SK-N-MC (cell line): ENCODE measurements around the gene PCDHGA1.

Experiments
- DNase-seq: peaks from one replicate; pipeline ENCODE4 v3.0.0-alpha.2; 2011; ENCODE audit warnings: low read depth, low spot score
- H3K27ac ChIP-seq: fragments of 200-600 bp; sonication (generic); 2 replicates; pipeline ENCODE4 v1.5.1; 2016; ENCODE audit warnings: mixed run types
- H3K36me3 ChIP-seq: fragments of 200-600 bp; sonication (generic); 2 replicates; pipeline ENCODE4 v1.6.1; 2017; ENCODE audit warnings: antibody characterized with exemption, low read length, mixed read lengths; ENCODE audit not compliant: insufficient read depth
- H3K4me3 ChIP-seq: fragments of 200-600 bp; sonication (generic); 2 replicates; pipeline ENCODE4 v1.5.1; 2016
- H3K9ac ChIP-seq: fragments of 200-600 bp; sonication (generic); 2 replicates; pipeline ENCODE4 v1.8.0; 2017; ENCODE audit warnings: mixed run types, mixed read lengths; ENCODE audit not compliant: insufficient read length
- H3K9me3 ChIP-seq: fragments of 200-600 bp; sonication (generic); 2 replicates; pipeline ENCODE4 v1.6.1; 2017; ENCODE audit warnings: low read depth, mild to moderate bottlenecking, antibody characterized with exemption, low read length, moderate library complexity, mixed read lengths
- EZH2 ChIP-seq: fragments of 200-600 bp; sonication (generic); IDR thresholded peaks from one replicate; pipeline ENCODE4 v1.6.1; 2017; ENCODE audit warnings: antibody characterized with exemption
- FOXP2 ChIP-seq: optimal IDR thresholded peaks from 2 replicates; pipeline ENCODE3; 2011; ENCODE audit warnings: mild to moderate bottlenecking, moderate library complexity; ENCODE audit not compliant: insufficient read depth; ENCODE audit errors: extremely low read length, control extremely low read depth
- POLR2AphosphoS5 ChIP-seq: IDR thresholded peaks from 2 replicates; pipeline ENCODE4 v1.6.1; 2012; ENCODE audit warnings: mild to moderate bottlenecking, low read depth, low read length, borderline replicate concordance

PCDHGA1 gene

DNA sequence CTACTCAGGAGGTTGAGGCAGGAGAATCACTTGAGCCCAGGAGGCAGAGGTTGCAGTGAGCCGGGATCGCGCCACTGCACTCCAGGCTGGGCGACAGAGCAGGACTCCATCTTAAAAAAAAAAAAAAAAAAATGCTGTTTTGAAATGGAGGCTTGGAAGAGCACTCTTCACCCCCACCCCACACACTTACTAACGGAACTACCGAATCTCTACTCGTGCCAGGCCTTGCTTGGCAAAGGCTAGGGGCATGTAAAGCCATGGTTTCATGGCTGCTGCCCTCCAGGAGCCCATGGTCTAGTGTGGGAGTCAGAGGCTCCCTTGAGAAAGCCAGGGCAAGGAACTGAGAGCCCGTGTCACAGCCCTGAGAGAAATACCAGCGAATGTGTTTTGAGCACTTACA lies 179.8 kb downstream of the PCDHGA1 start:
- TF ChIP-seq EZH2, result no peak
- no peak for TF ChIP-seq FOXP2
- no peak for TF ChIP-seq POLR2AphosphoS5
- Histone ChIP-seq H3K9me3 (no peaks in the 10 kb centered on the region), H3K9ac (no peak overlapping the region), H3K27ac (peak overlapping the region; percentile 95), H3K4me3 (no peak overlapping the region), H3K36me3 (peaks cover 21% of the 10 kb centered on the region)
- DNase-seq, result no peak

- Histone ChIP-seq H3K36me3 (peaks cover 21% of the 10 kb centered on the region), H3K4me3 (no peak overlapping the region), H3K9me3 (no peaks in the 10 kb centered on the region), H3K27ac (0 out of 2 replicates have a peak overlapping the region, but pooled peaks have one; percentile 58), H3K9ac (no peak overlapping the region)
- TF ChIP-seq FOXP2 (no peak), POLR2AphosphoS5 (no peak), EZH2 (no peak)
- no peak for DNase-seq
Measured at GRCh38 chr5:141510850-141511601, 180.7 kb downstream of the PCDHGA1 start.

- Histone ChIP-seq H3K9me3 (no peaks in the 10 kb centered on the region), H3K4me3 (no peak overlapping the region), H3K27ac (peak overlapping the region; percentile 97; the same call in 1 of the 2 replicates), H3K36me3 (peaks cover 25% of the 10 kb centered on the region), H3K9ac (no peak overlapping the region)
- DNase-seq, result no peak
- no peak for TF ChIP-seq FOXP2
- TF ChIP-seq EZH2, result no peak
- TF ChIP-seq POLR2AphosphoS5, result no peak
Measured at GRCh38 chr5:141511771-141512325, 181.5 kb downstream of the PCDHGA1 start.

- no peak for DNase-seq
- Histone ChIP-seq H3K4me3 (peak overlapping the region; percentile 78), H3K27ac (peak overlapping the region; percentile 97), H3K36me3 (peaks cover 29% of the 10 kb centered on the region), H3K9ac (peak overlapping the region; percentile 20), H3K9me3 (no peaks in the 10 kb centered on the region)
- no peak for TF ChIP-seq POLR2AphosphoS5
- TF ChIP-seq FOXP2, result no peak
- TF ChIP-seq EZH2, result no peak
Measured at GRCh38 chr5:141512390-141512910, 182.1 kb downstream of the PCDHGA1 start.

- DNase-seq, result no peak
- peak overlapping the region; percentile 20 for H3K9ac ChIP-seq
- H3K27ac ChIP-seq, result peak overlapping the region; percentile 97
- TF ChIP-seq EZH2 (no peak), FOXP2 (no peak), POLR2AphosphoS5 (no peak; the same call in 1 of the 2 replicates)
- H3K4me3 ChIP-seq, result peak overlapping the region; percentile 78
- H3K36me3 ChIP-seq, result peaks cover 29% of the 10 kb centered on the region
- no peaks in the 10 kb centered on the region for H3K9me3 ChIP-seq
Measured at GRCh38 chr5:141512911-141513626, 182.8 kb downstream of the PCDHGA1 start.

DNA sequence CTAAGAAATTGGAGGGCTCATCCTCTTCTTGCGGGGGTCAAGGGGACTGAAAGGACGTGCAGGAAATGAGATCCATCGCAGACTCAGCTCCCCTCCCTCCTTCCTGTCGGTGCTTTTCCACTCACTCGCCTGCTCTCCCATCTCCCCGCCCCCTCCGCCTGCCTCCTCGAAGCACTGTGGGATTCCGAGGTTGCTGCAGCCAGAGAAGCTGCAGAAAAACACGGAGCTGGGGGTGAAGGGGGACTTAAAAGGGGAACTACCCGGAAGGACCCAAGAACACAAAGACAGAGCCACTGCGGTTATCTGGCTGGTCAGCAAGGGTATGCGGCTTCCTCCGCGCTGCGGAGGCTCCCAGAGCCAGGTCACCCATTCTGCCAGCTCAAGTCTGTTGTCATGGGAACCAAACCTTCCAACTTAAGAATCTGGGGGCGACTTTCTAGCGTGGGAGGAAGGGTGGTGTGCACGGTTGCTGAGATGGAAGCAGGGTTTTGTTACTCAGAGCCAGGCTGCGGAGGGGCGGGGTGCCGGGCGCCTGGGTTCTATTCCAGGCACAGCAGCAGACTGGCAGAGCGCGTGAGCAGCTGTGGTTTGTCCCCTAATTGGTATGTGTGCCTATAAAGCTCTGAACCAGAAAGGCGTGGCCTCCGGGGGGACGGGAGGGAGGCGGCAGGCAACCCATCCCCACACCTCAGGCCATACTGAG lies 183.5 kb downstream of the PCDHGA1 start:
- TF ChIP-seq POLR2AphosphoS5 (peak; percentile 69), EZH2 (no peak)
- DNase-seq, result no peak
- Histone ChIP-seq H3K27ac (peak overlapping the region; percentile 97), H3K36me3 (peaks cover 31% of the 10 kb centered on the region), H3K9me3 (no peaks in the 10 kb centered on the region), H3K9ac (no peak overlapping the region), H3K4me3 (peak overlapping the region; percentile 78)

DNA sequence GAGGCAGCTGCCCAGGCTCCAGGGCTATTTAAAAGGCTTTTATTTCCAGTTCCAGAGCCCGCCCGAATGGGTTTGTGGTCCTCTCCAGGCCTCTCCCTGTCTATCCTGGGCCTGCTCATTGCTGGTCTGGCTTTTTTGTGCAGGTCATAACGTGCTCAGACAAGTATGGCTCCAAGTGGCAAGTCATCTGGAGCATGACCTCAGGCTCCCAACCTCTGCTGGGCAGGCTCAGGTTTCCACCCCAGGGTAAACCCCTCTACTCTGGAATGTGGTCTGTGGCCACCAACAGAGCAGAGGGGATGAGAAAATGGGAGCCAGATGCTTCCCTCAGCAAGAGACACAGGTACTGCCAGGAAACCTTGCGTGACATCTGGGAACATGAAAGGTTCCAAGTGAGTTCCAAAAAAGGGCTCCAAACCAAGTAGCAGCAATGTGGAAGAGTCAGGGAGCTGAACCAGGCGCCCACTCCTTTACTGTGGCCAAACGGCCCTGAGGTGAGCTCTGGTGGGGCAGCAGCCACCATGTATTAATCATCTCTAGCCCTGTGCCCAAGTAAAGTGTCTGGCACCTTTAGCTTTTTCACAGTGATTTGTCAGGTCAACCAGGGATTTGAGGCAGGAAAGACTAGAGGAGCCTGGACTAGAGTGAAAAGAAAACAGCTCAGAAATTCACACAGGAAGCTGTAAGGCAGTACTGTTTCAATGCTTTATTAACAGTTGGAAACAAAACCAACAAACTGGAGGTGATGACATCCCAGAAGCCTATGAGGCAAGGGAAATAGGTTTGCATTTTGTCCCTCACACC lies 184.2 kb downstream of the PCDHGA1 start:
- H3K27ac ChIP-seq, result peak overlapping the region; percentile 97
- DNase-seq, result no peak
- no peak for TF ChIP-seq POLR2AphosphoS5
- TF ChIP-seq FOXP2, result no peak
- no peak for TF ChIP-seq EZH2
- peak overlapping the region; percentile 2 for H3K9ac ChIP-seq
- no peaks in the 10 kb centered on the region for H3K9me3 ChIP-seq
- peak overlapping the region; percentile 78 for H3K4me3 ChIP-seq
- H3K36me3 ChIP-seq, result peaks cover 38% of the 10 kb centered on the region

DNA sequence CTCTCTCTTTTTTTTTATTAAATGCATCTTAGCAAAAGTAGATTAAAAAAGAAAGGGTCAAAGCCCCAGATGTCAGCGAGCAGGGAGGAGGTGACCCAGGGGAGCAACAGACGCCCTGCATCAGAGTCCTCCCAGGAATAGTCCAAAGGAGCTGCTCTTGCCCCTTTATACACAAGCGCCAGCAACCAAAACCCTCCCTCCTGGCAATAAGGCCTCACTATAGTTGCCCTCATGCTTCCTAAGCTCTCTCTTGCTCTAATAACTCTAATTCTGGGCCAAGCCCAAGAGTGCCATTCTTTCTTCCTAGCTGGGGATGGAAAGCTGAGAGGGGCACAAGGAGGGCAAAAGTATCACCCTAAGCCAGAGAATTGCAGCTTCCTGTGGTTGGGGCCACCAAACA lies 184.8 kb downstream of the PCDHGA1 start:
- no peak overlapping the region for H3K4me3 ChIP-seq
- peak overlapping the region; percentile 97 for H3K27ac ChIP-seq
- no peaks in the 10 kb centered on the region for H3K9me3 ChIP-seq
- TF ChIP-seq POLR2AphosphoS5 (no peak), FOXP2 (no peak), EZH2 (no peak)
- DNase-seq, result no peak
- H3K36me3 ChIP-seq, result peaks cover 44% of the 10 kb centered on the region
- peak overlapping the region; percentile 2 for H3K9ac ChIP-seq
